Prostate gland (tissue), 2 donors: ENCODE data around the gene SAMHD1. TPM values are rescaled to one million over a fixed set of nuclear protein-coding genes. Genes with fewer than 3 reads are reported as not detected.

Source experiments
- DNase-seq: peaks from one replicate; pipeline ENCODE4 v3.0.0-alpha.2; 2019; ENCODE audit warnings: low spot score
- H3K27ac ChIP-seq, 2 donors: fragments of 200-600 bp; sonication (generic); 2 replicates each; pipeline ENCODE4 v1.5.1; 2017 to 2019
- H3K27me3 ChIP-seq: fragments of 200-600 bp; sonication (generic); replicated peaks from 2 replicates; pipeline ENCODE4 v1.5.1; 2019; ENCODE audit not compliant: insufficient read depth
- H3K36me3 ChIP-seq, 2 donors: fragments of 200-600 bp; sonication (generic); 1 replicate in 1 of 2; 2 replicates in 1 of 2; pipeline versions ENCODE4 v1.5.1 to v1.8.1; 2017 to 2019
- H3K4me1 ChIP-seq: fragments of 200-600 bp; sonication (generic); replicated peaks from 2 replicates; pipeline ENCODE4 v1.5.1; 2019
- H3K4me3 ChIP-seq, 2 donors: fragments of 200-600 bp; sonication (generic); 2 replicates each; pipeline ENCODE4 v1.5.1; 2017 to 2019
- H3K9me3 ChIP-seq: fragments of 200-600 bp; sonication (generic); 2 replicates; pipeline ENCODE4 v1.5.1; 2017
- POLR2A ChIP-seq: fragments of 450-650 bp; IDR thresholded peaks from one replicate; pipeline ENCODE4 v1.6.1; 2016; ENCODE audit warnings: antibody characterized with exemption, mild to moderate bottlenecking
- POLR2AphosphoS5 ChIP-seq: sonication (generic); formaldehyde crosslinking; IDR thresholded peaks from one replicate; pipeline ENCODE4 v1.6.1; 2017; ENCODE audit warnings: antibody characterized with exemption
- WGBS: methylation state at CpG from one replicate; pipeline ENCODE4 v1.1.5; 2018; 5-methylcytosine and 5-hydroxymethylcytosine counted together
- intact Hi-C: fragments of 100-400 bp; cut with DNase I; formaldehyde crosslinking; loops from one replicate; pipeline ENCODE4 v1.14.2; 2022
- total RNA-seq, 2 donors: library from RNA; depleted of rRNA; stranded (reverse); fragments of >200 nt; gene quantifications; one replicate each; pipeline ENCODE4 v1.1.0, GENCODE V29; 2016
- TF ChIP-seq, protein P1 (sequence below), 4 experiments: fragments of 200-600 bp in 2 of 4; fragments of 450-650 bp in 2 of 4; sonication (generic) in 2 of 4; IDR thresholded peaks; 1 replicate in 3 of 4; 2 replicates in 1 of 4; pipeline ENCODE4 v1.5.1; 2016 to 2019; ENCODE audit warnings: antibody characterized with exemption in 4 of 4, mild to moderate bottlenecking in 2 of 4, moderate library complexity in 2 of 4

Gene SAMHD1
- total RNA-seq, 2 donors from 2014 or later, result 24.9 to 72.2 TPM

DNA sequence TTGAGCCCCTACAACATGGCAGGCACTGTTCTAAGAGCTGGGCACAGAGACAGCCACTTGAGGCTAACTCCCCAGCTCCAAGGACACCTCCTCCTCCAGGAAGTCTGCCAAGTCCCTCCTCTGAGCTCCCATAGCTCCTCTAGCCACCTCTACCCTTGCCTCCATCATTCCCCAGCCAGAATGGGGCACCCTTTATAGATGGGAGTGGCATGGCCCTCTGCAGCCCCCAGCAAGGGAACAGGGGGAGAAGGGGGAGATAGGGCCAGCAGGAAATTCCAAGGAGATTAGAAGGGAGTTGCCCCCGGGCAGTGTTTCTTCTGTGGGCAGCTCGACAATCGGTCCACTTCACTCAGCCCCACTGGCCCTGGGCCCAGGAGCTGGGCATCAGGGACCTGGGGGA lies 95.3 kb downstream of the SAMHD1 start:
- H3K4me1 ChIP-seq, result peaks cover 30% of the 10 kb centered on the region
- H3K9me3 ChIP-seq, result no peaks in the 10 kb centered on the region
- no peak for DNase-seq
- no peaks in the 10 kb centered on the region for H3K27me3 ChIP-seq
- no peak overlapping the region for H3K4me3 ChIP-seq
- WGBS, result 40% methylated on average over 3 of the region's 3 CpGs
- no peaks in the 10 kb centered on the region for H3K36me3 ChIP-seq
- H3K27ac ChIP-seq, result peak overlapping the region; percentile 77 to 81
- intact Hi-C loops, result no loop called here
- TF ChIP-seq POLR2A (no peak), POLR2AphosphoS5 (no peak)
- TF ChIP-seq, protein P1, sequence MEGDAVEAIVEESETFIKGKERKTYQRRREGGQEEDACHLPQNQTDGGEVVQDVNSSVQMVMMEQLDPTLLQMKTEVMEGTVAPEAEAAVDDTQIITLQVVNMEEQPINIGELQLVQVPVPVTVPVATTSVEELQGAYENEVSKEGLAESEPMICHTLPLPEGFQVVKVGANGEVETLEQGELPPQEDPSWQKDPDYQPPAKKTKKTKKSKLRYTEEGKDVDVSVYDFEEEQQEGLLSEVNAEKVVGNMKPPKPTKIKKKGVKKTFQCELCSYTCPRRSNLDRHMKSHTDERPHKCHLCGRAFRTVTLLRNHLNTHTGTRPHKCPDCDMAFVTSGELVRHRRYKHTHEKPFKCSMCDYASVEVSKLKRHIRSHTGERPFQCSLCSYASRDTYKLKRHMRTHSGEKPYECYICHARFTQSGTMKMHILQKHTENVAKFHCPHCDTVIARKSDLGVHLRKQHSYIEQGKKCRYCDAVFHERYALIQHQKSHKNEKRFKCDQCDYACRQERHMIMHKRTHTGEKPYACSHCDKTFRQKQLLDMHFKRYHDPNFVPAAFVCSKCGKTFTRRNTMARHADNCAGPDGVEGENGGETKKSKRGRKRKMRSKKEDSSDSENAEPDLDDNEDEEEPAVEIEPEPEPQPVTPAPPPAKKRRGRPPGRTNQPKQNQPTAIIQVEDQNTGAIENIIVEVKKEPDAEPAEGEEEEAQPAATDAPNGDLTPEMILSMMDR (IDR thresholded peaks at IDR 0.05), result no peak

DNA sequence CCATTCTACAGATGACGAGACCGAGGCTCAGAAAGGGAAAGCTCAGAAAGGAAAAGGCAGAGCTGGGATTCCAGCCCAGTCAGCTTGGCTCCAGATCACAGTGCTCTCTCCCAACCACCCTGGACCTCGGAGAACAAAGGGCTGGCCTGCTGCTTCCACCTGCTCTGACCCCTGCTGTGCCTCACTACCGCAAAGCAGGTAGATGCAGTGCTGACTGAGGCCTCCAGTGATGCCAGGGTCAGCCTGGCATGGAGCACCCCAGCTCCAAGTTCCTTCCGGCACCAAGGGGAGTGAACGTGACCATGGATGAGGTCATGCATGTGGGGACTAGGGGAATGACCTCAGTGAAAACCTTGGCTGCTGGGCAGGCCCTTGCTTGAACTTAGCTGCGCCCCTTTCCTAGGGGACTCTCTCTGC lies 96.3 kb downstream of the SAMHD1 start:
- Histone ChIP-seq H3K27me3 (no peaks in the 10 kb centered on the region), H3K9me3 (no peaks in the 10 kb centered on the region), H3K27ac (peak overlapping the region in 1 of 2 donors; percentile 81), H3K36me3 (no peaks in the 10 kb centered on the region), H3K4me1 (peaks cover 27% of the 10 kb centered on the region), H3K4me3 (no peak overlapping the region)
- no peak for TF ChIP-seq POLR2AphosphoS5
- TF ChIP-seq, protein P1 (IDR thresholded peaks at IDR 0.05), result no peak
- 69% methylated on average over 7 of the region's 7 CpGs for WGBS
- intact Hi-C loops, result no loop called here
- DNase-seq, result no peak

- WGBS, result 63% methylated on average over 21 of the region's 21 CpGs
- Histone ChIP-seq H3K4me3 (no peak overlapping the region), H3K36me3 (no peaks in the 10 kb centered on the region), H3K27ac (no peak overlapping the region), H3K9me3 (no peaks in the 10 kb centered on the region), H3K27me3 (no peaks in the 10 kb centered on the region), H3K4me1 (peaks cover 20% of the 10 kb centered on the region)
- no peak for DNase-seq
- TF ChIP-seq POLR2AphosphoS5 (no peak), POLR2A (no peak)
- TF ChIP-seq, protein P1 (IDR thresholded peaks at IDR 0.05), result no peak
- intact Hi-C loops, result no loop called here
Measured at GRCh38 chr20:36854348-36855240, 96.9 kb downstream of the SAMHD1 start.

GRCh38 chr20:36852187-36852586 lies 99.3 kb downstream of the SAMHD1 start:
- no peaks in the 10 kb centered on the region for H3K27me3 ChIP-seq
- no peaks in the 10 kb centered on the region for H3K36me3 ChIP-seq
- no peak for DNase-seq
- intact Hi-C loops, result no loop called here
- no peaks in the 10 kb centered on the region for H3K9me3 ChIP-seq
- TF ChIP-seq, protein P1 (IDR thresholded peaks at IDR 0.05), result no peak
- TF ChIP-seq POLR2AphosphoS5 (no peak), POLR2A (no peak)
- no peak overlapping the region for H3K4me3 ChIP-seq
- H3K4me1 ChIP-seq, result peaks cover 19% of the 10 kb centered on the region
- peak overlapping the region; percentile 66 to 71 for H3K27ac ChIP-seq
- 48% methylated on average over 12 of the region's 12 CpGs for WGBS

DNA sequence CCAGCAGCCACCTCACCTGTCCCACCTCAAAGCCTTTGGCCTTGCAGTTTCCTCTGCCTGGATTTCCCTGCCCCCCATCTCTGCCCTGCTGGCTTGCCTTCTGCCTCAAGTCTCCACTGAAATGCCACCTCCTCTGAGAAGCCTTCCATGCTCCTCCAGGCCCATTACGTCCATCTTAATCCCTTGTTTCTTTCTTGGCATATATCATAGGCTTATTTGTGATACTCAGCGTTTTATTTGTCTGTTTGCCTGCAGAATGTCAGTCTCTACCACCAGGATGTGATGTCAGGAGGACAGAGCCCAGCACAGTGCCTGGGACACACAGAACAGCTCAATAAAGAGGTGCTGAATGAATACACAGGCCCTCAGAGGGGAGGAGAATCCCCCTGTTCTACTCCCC lies 100.0 kb downstream of the SAMHD1 start:
- Histone ChIP-seq H3K9me3 (no peaks in the 10 kb centered on the region), H3K4me3 (no peak overlapping the region), H3K36me3 (no peaks in the 10 kb centered on the region), H3K4me1 (peaks cover 14% of the 10 kb centered on the region), H3K27ac (peak overlapping the region in 1 of 2 donors; percentile 71), H3K27me3 (no peaks in the 10 kb centered on the region)
- intact Hi-C loops, result no loop called here
- no peak for TF ChIP-seq POLR2AphosphoS5
- TF ChIP-seq POLR2A, result no peak
- TF ChIP-seq, protein P1 (IDR thresholded peaks at IDR 0.05), result no peak
- DNase-seq, result no peak
- WGBS, result 78% methylated on average over 2 of the region's 2 CpGs
